Fibroblast of skin of left quadriceps (primary cell): Measurements from ENCODE around the gene OPCML.
A peak's percentile ranks its signal among the peaks of the same experiment; 100 is the strongest.

Source experiments
- DNase-seq, 2 experiments: peaks; one replicate each; pipeline ENCODE4 v3.0.0-alpha.2; 2013; ENCODE audit warnings: low read depth in 2 of 2

Gene OPCML

GRCh38 chr11:132751516-132752250 lies 780.6 kb downstream of the OPCML start:
- DNase-seq, result no peak

GRCh38 chr11:132746305-132746704 lies 786.0 kb downstream of the OPCML start:
- DNase-seq, result no peak

- DNase-seq, result no peak
These were observed 787.0 kb downstream of the OPCML start for GRCh38 chr11:132745306-132745705.

- peak; percentile 53 to 58 for DNase-seq
These were observed 787.5 kb downstream of the OPCML start for GRCh38 chr11:132744771-132745170.

GRCh38 chr11:132743601-132744000 lies 788.7 kb downstream of the OPCML start:
- DNase-seq, result no peak

- DNase-seq, result no peak
These were observed 789.4 kb downstream of the OPCML start for GRCh38 chr11:132742929-132743328.

- DNase-seq, result peak; percentile 96 to 97
These were observed 798.1 kb downstream of the OPCML start for GRCh38 chr11:132734217-132734616.

GRCh38 chr11:132728026-132728425 lies 804.3 kb downstream of the OPCML start:
- DNase-seq, result no peak

- DNase-seq, result no peak
These were observed 810.8 kb downstream of the OPCML start for GRCh38 chr11:132721526-132721925.

GRCh38 chr11:132719684-132720083 lies 812.6 kb downstream of the OPCML start:
- DNase-seq, result no peak

GRCh38 chr11:132718711-132719671 lies 813.3 kb downstream of the OPCML start:
- DNase-seq, result peak; percentile 14 to 24

GRCh38 chr11:132717824-132718223 lies 814.5 kb downstream of the OPCML start:
- no peak for DNase-seq

- DNase-seq, result no peak
These were observed 816.3 kb downstream of the OPCML start for GRCh38 chr11:132716037-132716436.

GRCh38 chr11:132714859-132715440 lies 817.4 kb downstream of the OPCML start:
- DNase-seq, result no peak

- no peak for DNase-seq
These were observed 819.8 kb downstream of the OPCML start for GRCh38 chr11:132712466-132712865.

- no peak for DNase-seq
These were observed 827.4 kb downstream of the OPCML start for GRCh38 chr11:132704781-132705375.

- DNase-seq, result no peak
These were observed 839.4 kb downstream of the OPCML start for GRCh38 chr11:132692891-132693290.

- no peak for DNase-seq
These were observed 840.3 kb downstream of the OPCML start for GRCh38 chr11:132691848-132692550.

GRCh38 chr11:132686886-132687285 lies 845.4 kb downstream of the OPCML start:
- no peak for DNase-seq

GRCh38 chr11:132685174-132685611 lies 847.1 kb downstream of the OPCML start:
- DNase-seq, result peak; percentile 81

GRCh38 chr11:132683602-132684001 lies 848.7 kb downstream of the OPCML start:
- no peak for DNase-seq
